ENCODE data around the gene MTF2.

- TF ChIP-seq EZH2 (IDR thresholded peaks at IDR 0.05; ENCODE audit: low read length) (no peak), CTCF (optimal IDR thresholded peaks at IDR 0.05 in 1 of 3, IDR thresholded peaks at IDR 0.05 in 1 of 3, conservative IDR thresholded peaks at IDR 0.05 in 1 of 3; ENCODE audit: extremely low read depth in 1 of 3, insufficient read depth in 2 of 3, low read length in 3 of 3) (no peak)
Measured at GRCh38 chr1:93033029-93033428, 46.1 kb upstream of the MTF2 start.

Measured in keratinocyte (primary cell).